ENCODE results near the gene SPRY2. TPM values are rescaled to one million over a fixed set of nuclear protein-coding genes. Genes with fewer than 3 reads are reported as not detected.

Gene SPRY2
- total RNA-seq, 1 experiment from 2014 or later, result 19.0 TPM

DNA sequence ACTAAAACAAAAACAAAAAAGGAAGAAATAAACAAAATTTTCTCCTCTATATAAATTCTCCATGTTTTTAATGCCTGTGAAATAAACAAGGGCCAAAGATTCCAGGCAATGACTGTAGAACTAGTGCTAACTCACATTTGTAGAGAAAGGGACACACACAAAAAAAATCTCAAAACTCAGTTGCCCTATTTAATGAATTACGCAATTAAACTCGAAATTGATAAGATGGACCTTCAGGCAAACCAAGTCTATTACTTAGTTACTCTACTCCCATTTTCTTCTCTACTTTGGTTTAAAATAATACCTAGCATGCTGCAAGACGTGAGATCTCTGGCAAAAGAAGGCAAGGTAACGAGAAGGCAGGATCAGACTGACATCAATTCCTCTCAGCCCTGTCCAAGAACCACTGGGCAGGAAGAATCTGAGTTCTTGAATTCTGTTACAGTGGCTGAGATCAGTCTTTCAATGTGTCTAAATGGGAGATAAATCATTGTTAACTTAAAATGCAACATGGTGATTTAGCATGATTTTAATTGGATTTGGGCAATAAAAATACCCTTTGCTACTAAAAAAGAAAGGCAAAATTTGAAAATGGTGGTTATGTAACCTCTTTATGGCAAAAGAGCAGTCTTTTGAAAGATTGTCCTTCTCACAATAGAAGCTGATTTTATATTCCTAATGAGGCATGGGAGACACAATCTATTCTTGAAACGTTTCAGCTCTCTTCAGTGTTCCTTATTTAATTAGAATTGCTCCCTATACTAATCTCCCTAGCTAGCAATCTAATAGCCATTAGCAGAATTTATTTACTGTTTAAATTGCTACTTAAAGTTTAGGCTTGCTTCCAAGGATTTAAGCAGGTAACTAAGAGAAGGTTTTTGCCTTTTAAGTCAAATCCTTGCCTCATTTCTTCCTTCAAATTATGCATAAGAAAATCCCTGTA, 25.9 kb downstream of the SPRY2 start:
- H3K36me3 ChIP-seq (ENCODE audit: low read depth, low read length), result no peaks in the 10 kb centered on the region
- no peaks in the 10 kb centered on the region for H3K9me2 ChIP-seq (replicated peaks; ENCODE audit: low read length)
- H3F3A ChIP-seq (ENCODE audit: low read length, unreplicated experiment), result no peaks in the 10 kb centered on the region
- ChIA-PET POLR2A (ENCODE audit: unreplicated experiment) (no interaction called here), CTCF (no interaction called here)
- no peaks in the 10 kb centered on the region for H3K27me3 ChIP-seq (ENCODE audit: low read length)
- TF ChIP-seq EZH2phosphoT487 (IDR thresholded peaks at IDR 0.05; ENCODE audit: borderline replicate concordance, low read length), result no peak
- TF ChIP-seq EZH2 (IDR thresholded peaks at IDR 0.05; ENCODE audit: low read length, unreplicated experiment), result no peak
- TF ChIP-seq, protein P1, sequence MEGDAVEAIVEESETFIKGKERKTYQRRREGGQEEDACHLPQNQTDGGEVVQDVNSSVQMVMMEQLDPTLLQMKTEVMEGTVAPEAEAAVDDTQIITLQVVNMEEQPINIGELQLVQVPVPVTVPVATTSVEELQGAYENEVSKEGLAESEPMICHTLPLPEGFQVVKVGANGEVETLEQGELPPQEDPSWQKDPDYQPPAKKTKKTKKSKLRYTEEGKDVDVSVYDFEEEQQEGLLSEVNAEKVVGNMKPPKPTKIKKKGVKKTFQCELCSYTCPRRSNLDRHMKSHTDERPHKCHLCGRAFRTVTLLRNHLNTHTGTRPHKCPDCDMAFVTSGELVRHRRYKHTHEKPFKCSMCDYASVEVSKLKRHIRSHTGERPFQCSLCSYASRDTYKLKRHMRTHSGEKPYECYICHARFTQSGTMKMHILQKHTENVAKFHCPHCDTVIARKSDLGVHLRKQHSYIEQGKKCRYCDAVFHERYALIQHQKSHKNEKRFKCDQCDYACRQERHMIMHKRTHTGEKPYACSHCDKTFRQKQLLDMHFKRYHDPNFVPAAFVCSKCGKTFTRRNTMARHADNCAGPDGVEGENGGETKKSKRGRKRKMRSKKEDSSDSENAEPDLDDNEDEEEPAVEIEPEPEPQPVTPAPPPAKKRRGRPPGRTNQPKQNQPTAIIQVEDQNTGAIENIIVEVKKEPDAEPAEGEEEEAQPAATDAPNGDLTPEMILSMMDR (conservative IDR thresholded peaks at IDR 0.05; ENCODE audit: low read depth, low read length), result no peak
- intact Hi-C loops (cut with micrococcal nuclease), result no loop called here
- H2AFZ ChIP-seq (ENCODE audit: low read length), result no peak overlapping the region
- ATAC-seq, result no peak
- no peak overlapping the region for H3K4me2 ChIP-seq (ENCODE audit: low read length)
- H3K9ac ChIP-seq (ENCODE audit: low read length), result peak overlapping the region; percentile 9; the same call in 1 of the 2 replicates
- H3K9me3 ChIP-seq (ENCODE audit: low read length), result no peaks in the 10 kb centered on the region
- H3K4me3 ChIP-seq (ENCODE audit: low read length), result no peak overlapping the region
- no TSS peak for BruUV-seq (replicated peaks)
- no peak for DNase-seq
- H4K20me1 ChIP-seq (ENCODE audit: low read length), result no peaks in the 10 kb centered on the region
- H3K79me2 ChIP-seq (ENCODE audit: low read length), result no peaks in the 10 kb centered on the region
- no peak overlapping the region for H3K27ac ChIP-seq (ENCODE audit: low read length)
- peaks cover 14% of the 10 kb centered on the region for H3K4me1 ChIP-seq (ENCODE audit: insufficient read depth, low read length)

GRCh38 chr13:80313668-80314256, 27.2 kb downstream of the SPRY2 start:
- Histone ChIP-seq H3K4me3 (ENCODE audit: low read length) (no peak overlapping the region), H3K79me2 (ENCODE audit: low read length) (no peaks in the 10 kb centered on the region), H3K27ac (ENCODE audit: low read length) (peak overlapping the region; percentile 58), H3K36me3 (ENCODE audit: low read depth, low read length) (no peaks in the 10 kb centered on the region), H3K4me1 (ENCODE audit: insufficient read depth, low read length) (peaks cover 14% of the 10 kb centered on the region), H3K9ac (ENCODE audit: low read length) (peak overlapping the region; percentile 9; the same call in 1 of the 2 replicates), H3K9me3 (ENCODE audit: low read length) (no peaks in the 10 kb centered on the region), H4K20me1 (ENCODE audit: low read length) (no peaks in the 10 kb centered on the region), H3F3A (ENCODE audit: low read length, unreplicated experiment) (no peaks in the 10 kb centered on the region), H2AFZ (ENCODE audit: low read length) (no peak overlapping the region), H3K4me2 (ENCODE audit: low read length) (peak overlapping the region; percentile 42), H3K27me3 (ENCODE audit: low read length) (no peaks in the 10 kb centered on the region), H3K9me2 (replicated peaks; ENCODE audit: low read length) (no peaks in the 10 kb centered on the region)
- BruUV-seq (replicated peaks), result no TSS peak
- no peak for TF ChIP-seq EZH2phosphoT487 (IDR thresholded peaks at IDR 0.05; ENCODE audit: borderline replicate concordance, low read length)
- TF ChIP-seq, protein P1 (conservative IDR thresholded peaks at IDR 0.05; ENCODE audit: low read depth, low read length), result no peak
- TF ChIP-seq EZH2 (IDR thresholded peaks at IDR 0.05; ENCODE audit: low read length, unreplicated experiment), result no peak
- ChIA-PET CTCF (interaction anchor here (0.8 kb wide), 1 partner anchor 324 kb away, joined by 5 read pairs; no protein-coding TSS in a partner anchor), POLR2A (ENCODE audit: unreplicated experiment) (interaction anchor here (0.5 to 0.6 kb wide), 2 partner anchors 22 to 227 kb away, joined by 3 to 14 read pairs; no protein-coding TSS in a partner anchor)
- DNase-seq (peak; percentile 68), ATAC-seq (peak; percentile 93)
- intact Hi-C loops (cut with micrococcal nuclease), result no loop called here

All from PC-3 (cell line).